ENCODE results near the gene SYCE3. TPM values are rescaled to one million over a fixed set of nuclear protein-coding genes. Genes with fewer than 3 reads are reported as not detected.

Gene SYCE3
- total and polyA plus RNA-seq, 2 experiments from 2014 or later = not detected

DNA sequence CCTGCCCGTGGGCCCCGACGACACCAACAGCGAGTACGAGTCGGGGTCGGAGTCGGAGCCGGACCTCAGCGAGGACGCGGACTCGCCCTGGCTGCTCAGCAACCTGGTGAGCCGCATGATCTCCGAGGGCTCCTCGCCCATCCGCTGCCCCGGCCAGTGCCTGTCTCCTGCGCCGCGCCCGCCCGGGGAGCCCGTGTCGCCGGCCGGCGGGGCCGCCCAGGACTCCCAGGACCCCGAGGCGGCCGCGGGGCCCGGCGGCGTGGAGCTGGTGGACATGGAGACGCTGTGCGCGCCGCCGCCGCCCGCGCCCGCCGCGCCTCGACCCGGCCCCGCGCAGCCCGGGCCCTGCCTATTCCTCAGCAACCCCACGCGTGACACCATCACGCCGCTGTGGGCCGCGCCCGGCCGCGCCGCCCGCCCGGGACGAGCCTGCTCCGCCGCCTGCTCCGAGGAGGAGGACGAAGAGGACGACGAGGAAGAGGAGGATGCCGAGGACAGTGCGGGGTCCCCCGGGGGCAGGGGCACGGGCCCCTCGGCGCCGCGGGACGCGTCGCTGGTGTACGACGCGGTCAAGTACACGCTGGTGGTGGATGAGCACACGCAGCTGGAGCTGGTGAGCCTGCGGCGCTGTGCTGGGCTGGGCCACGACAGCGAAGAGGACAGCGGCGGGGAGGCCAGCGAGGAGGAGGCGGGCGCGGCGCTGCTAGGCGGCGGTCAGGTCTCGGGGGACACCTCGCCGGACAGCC lies 41.7 kb upstream of the SYCE3 start (continued):
- TF ChIP-seq, protein P1, sequence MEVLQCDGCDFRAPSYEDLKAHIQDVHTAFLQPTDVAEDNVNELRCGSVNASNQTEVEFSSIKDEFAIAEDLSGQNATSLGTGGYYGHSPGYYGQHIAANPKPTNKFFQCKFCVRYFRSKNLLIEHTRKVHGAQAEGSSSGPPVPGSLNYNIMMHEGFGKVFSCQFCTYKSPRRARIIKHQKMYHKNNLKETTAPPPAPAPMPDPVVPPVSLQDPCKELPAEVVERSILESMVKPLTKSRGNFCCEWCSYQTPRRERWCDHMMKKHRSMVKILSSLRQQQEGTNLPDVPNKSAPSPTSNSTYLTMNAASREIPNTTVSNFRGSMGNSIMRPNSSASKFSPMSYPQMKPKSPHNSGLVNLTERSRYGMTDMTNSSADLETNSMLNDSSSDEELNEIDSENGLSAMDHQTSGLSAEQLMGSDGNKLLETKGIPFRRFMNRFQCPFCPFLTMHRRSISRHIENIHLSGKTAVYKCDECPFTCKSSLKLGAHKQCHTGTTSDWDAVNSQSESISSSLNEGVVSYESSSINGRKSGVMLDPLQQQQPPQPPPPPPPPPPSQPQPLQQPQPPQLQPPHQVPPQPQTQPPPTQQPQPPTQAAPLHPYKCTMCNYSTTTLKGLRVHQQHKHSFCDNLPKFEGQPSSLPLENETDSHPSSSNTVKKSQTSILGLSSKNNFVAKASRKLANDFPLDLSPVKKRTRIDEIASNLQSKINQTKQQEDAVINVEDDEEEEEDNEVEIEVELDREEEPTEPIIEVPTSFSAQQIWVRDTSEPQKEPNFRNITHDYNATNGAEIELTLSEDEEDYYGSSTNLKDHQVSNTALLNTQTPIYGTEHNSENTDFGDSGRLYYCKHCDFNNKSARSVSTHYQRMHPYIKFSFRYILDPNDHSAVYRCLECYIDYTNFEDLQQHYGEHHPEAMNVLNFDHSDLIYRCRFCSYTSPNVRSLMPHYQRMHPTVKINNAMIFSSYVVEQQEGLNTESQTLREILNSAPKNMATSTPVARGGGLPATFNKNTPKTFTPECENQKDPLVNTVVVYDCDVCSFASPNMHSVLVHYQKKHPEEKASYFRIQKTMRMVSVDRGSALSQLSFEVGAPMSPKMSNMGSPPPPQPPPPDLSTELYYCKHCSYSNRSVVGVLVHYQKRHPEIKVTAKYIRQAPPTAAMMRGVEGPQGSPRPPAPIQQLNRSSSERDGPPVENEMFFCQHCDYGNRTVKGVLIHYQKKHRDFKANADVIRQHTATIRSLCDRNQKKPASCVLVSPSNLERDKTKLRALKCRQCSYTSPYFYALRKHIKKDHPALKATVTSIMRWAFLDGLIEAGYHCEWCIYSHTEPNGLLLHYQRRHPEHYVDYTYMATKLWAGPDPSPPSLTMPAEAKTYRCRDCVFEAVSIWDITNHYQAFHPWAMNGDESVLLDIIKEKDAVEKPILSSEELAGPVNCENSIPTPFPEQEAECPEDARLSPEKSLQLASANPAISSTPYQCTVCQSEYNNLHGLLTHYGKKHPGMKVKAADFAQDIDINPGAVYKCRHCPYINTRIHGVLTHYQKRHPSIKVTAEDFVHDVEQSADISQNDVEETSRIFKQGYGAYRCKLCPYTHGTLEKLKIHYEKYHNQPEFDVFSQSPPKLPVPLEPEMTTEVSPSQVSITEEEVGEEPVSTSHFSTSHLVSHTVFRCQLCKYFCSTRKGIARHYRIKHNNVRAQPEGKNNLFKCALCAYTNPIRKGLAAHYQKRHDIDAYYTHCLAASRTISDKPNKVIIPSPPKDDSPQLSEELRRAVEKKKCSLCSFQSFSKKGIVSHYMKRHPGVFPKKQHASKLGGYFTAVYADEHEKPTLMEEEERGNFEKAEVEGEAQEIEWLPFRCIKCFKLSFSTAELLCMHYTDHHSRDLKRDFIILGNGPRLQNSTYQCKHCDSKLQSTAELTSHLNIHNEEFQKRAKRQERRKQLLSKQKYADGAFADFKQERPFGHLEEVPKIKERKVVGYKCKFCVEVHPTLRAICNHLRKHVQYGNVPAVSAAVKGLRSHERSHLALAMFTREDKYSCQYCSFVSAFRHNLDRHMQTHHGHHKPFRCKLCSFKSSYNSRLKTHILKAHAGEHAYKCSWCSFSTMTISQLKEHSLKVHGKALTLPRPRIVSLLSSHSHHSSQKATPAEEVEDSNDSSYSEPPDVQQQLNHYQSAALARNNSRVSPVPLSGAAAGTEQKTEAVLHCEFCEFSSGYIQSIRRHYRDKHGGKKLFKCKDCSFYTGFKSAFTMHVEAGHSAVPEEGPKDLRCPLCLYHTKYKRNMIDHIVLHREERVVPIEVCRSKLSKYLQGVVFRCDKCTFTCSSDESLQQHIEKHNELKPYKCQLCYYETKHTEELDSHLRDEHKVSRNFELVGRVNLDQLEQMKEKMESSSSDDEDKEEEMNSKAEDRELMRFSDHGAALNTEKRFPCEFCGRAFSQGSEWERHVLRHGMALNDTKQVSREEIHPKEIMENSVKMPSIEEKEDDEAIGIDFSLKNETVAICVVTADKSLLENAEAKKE (CRISPR knock-in tag; IDR thresholded peaks at IDR 0.05) = no peak
- TF ChIP-seq ZNF114 (CRISPR knock-in tag; IDR thresholded peaks at IDR 0.05) (no peak), JUNB (IDR thresholded peaks at IDR 0.05; ENCODE audit: unreplicated experiment) (no peak), EZH2phosphoT487 (IDR thresholded peaks at IDR 0.05; ENCODE audit: unreplicated experiment) (no peak), NANOG (IDR thresholded peaks at IDR 0.05; ENCODE audit: borderline replicate concordance) (no peak), EZH2 (IDR thresholded peaks at IDR 0.05; ENCODE audit: low read depth, unreplicated experiment) (no peak), ZNF331 (CRISPR knock-in tag; IDR thresholded peaks at IDR 0.05; ENCODE audit: low read depth) (no peak), STAT1 (IDR thresholded peaks at IDR 0.05; ENCODE audit: unreplicated experiment) (no peak)
- TF ChIP-seq, protein P2, sequence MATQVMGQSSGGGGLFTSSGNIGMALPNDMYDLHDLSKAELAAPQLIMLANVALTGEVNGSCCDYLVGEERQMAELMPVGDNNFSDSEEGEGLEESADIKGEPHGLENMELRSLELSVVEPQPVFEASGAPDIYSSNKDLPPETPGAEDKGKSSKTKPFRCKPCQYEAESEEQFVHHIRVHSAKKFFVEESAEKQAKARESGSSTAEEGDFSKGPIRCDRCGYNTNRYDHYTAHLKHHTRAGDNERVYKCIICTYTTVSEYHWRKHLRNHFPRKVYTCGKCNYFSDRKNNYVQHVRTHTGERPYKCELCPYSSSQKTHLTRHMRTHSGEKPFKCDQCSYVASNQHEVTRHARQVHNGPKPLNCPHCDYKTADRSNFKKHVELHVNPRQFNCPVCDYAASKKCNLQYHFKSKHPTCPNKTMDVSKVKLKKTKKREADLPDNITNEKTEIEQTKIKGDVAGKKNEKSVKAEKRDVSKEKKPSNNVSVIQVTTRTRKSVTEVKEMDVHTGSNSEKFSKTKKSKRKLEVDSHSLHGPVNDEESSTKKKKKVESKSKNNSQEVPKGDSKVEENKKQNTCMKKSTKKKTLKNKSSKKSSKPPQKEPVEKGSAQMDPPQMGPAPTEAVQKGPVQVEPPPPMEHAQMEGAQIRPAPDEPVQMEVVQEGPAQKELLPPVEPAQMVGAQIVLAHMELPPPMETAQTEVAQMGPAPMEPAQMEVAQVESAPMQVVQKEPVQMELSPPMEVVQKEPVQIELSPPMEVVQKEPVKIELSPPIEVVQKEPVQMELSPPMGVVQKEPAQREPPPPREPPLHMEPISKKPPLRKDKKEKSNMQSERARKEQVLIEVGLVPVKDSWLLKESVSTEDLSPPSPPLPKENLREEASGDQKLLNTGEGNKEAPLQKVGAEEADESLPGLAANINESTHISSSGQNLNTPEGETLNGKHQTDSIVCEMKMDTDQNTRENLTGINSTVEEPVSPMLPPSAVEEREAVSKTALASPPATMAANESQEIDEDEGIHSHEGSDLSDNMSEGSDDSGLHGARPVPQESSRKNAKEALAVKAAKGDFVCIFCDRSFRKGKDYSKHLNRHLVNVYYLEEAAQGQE (IDR thresholded peaks at IDR 0.05; ENCODE audit: unreplicated experiment) = no peak

Data from GM23338 (cell line).